Measurements from ENCODE around the gene TMEM92. TPM values are rescaled to one million over a fixed set of nuclear protein-coding genes. Genes with fewer than 3 reads are reported as not detected.
A peak's percentile ranks its signal among the peaks of the same experiment; 100 is the strongest.

The TMEM92 gene
- total and polyA plus RNA-seq, 2 donors from 2014 or later = 2.4 TPM; not detected in 1

DNA sequence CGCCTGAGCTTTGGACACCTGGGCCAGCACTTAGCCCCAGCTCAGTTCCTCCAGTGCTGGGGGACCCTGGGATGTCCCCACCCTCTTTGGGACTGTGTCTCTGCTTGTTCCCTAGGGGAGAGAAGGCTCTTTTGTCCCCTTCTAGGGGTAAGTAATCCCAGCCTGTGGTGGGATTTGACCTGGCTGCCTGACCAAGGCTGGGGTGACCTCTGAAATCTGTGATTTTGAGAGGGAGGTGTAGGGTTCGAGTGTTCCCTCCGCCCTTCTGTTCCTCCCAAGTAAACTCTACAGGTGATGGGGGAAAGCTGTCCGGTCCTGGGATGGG lies 593 bp downstream of the TMEM92 start:
- intact Hi-C loops (cut with DNase I) = no loop called here
- H3K9me3 ChIP-seq (ENCODE audit: control insufficient read depth in 2 of 3, insufficient read depth in 1 of 3, low read length in 3 of 3) = no peaks in the 10 kb centered on the region
- H3K9ac ChIP-seq (ENCODE audit: low read length in 3 of 3) = no peak overlapping the region
- no peak overlapping the region for H3K27ac ChIP-seq (ENCODE audit: low read depth in 2 of 2, low read length in 2 of 2)
- peaks cover 0 to 4% (median 0%) of the 10 kb centered on the region in 3 donors for H3K4me1 ChIP-seq (ENCODE audit: control insufficient read depth in 2 of 3, insufficient read depth in 2 of 3, low read depth in 1 of 3, low read length in 3 of 3)
- H3K27me3 ChIP-seq (ENCODE audit: control insufficient read depth, insufficient read depth, low read length) = no peaks in the 10 kb centered on the region
- H3K36me3 ChIP-seq (ENCODE audit: control insufficient read depth in 2 of 3, insufficient read depth in 3 of 3, low read length in 3 of 3) = no peaks in the 10 kb centered on the region
- no peak overlapping the region for H3K4me3 ChIP-seq (ENCODE audit: low read length in 3 of 3)
- TF ChIP-seq, protein P1, sequence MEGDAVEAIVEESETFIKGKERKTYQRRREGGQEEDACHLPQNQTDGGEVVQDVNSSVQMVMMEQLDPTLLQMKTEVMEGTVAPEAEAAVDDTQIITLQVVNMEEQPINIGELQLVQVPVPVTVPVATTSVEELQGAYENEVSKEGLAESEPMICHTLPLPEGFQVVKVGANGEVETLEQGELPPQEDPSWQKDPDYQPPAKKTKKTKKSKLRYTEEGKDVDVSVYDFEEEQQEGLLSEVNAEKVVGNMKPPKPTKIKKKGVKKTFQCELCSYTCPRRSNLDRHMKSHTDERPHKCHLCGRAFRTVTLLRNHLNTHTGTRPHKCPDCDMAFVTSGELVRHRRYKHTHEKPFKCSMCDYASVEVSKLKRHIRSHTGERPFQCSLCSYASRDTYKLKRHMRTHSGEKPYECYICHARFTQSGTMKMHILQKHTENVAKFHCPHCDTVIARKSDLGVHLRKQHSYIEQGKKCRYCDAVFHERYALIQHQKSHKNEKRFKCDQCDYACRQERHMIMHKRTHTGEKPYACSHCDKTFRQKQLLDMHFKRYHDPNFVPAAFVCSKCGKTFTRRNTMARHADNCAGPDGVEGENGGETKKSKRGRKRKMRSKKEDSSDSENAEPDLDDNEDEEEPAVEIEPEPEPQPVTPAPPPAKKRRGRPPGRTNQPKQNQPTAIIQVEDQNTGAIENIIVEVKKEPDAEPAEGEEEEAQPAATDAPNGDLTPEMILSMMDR (IDR thresholded peaks at IDR 0.05; ENCODE audit: borderline replicate concordance, extremely low read depth, insufficient read depth) = no peak
- FAIRE-seq (no peak), DNase-seq (no peak)

DNA sequence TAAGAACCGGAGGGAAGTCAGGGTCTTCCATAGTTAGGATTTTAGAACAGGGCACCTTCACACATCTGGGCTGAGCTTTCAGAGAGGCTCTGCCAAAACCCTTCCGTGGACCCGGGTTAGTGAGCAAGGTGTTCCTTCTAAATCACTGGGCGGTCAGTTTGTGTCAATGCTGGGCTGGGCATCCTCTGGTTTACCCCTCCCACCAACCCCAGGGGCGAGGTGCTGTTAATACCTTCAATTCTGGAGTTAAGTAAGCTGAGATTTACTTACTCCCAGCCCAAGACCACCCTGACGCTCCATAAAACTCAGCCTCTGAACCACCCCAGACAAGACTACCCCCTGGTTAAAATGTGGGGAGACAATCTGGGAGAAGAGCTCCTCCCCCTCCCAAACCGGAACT lies 1.0 kb downstream of the TMEM92 start:
- DNase-seq = peak in 1 of 5 donors; percentile 22
- intact Hi-C loops (cut with DNase I) = no loop called here
- no peak overlapping the region for H3K4me3 ChIP-seq (ENCODE audit: low read length in 3 of 3)
- FAIRE-seq = no peak
- H3K4me1 ChIP-seq (ENCODE audit: control insufficient read depth in 2 of 3, insufficient read depth in 2 of 3, low read depth in 1 of 3, low read length in 3 of 3) = peaks cover 0 to 4% (median 0%) of the 10 kb centered on the region in 3 donors
- no peak overlapping the region for H3K9ac ChIP-seq (ENCODE audit: low read length in 3 of 3)
- H3K9me3 ChIP-seq (ENCODE audit: control insufficient read depth in 2 of 3, insufficient read depth in 1 of 3, low read length in 3 of 3) = no peaks in the 10 kb centered on the region
- H3K27ac ChIP-seq (ENCODE audit: low read depth in 2 of 2, low read length in 2 of 2) = no peak overlapping the region
- TF ChIP-seq, protein P1 (IDR thresholded peaks at IDR 0.05; ENCODE audit: borderline replicate concordance, extremely low read depth, insufficient read depth) = no peak
- no peaks in the 10 kb centered on the region for H3K36me3 ChIP-seq (ENCODE audit: control insufficient read depth in 2 of 3, insufficient read depth in 3 of 3, low read length in 3 of 3)
- H3K27me3 ChIP-seq (ENCODE audit: control insufficient read depth, insufficient read depth, low read length) = no peaks in the 10 kb centered on the region

DNA sequence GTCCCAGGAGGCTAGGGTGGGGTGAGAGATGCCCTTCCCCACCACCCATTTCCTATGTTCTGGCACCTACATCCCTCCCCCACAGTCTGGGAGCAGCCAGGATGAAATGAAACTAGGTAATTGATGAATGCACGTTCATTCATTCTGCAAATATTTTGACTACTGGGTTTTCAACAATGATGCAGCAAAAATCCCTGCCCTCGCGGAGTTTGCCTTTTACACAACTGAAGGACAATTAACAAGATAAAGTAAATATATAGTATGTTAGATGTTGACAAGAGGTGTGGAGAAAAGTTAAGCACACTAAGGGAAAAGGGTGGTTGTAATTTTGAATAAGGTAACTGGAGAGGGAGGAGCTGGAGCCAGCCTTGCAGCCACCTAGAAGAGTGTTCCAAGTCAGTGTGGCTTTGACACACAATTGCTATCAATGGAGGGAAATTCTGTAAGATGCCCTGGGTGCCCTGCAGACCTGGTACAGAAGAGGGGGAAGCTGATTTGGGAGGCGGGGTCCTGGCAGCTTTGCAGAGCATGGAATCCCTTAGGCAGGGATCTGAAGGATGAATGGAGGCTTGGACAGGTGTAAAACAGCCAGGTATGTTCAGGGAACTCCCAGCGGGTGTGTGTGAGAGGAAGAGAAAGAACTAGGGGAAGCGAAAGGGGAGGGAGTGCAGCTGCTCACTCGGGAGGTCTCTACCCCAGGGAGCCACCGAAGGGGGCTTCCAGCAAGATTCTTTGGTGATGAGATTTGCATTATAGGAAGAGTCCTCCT lies 2.5 kb downstream of the TMEM92 start:
- no peaks in the 10 kb centered on the region for H3K27me3 ChIP-seq (ENCODE audit: control insufficient read depth, insufficient read depth, low read length)
- H3K27ac ChIP-seq (ENCODE audit: low read depth in 2 of 2, low read length in 2 of 2) = no peak overlapping the region
- H3K4me3 ChIP-seq (ENCODE audit: low read length in 3 of 3) = no peak overlapping the region
- H3K36me3 ChIP-seq (ENCODE audit: control insufficient read depth in 2 of 3, insufficient read depth in 3 of 3, low read length in 3 of 3) = no peaks in the 10 kb centered on the region
- H3K9me3 ChIP-seq (ENCODE audit: control insufficient read depth in 2 of 3, insufficient read depth in 1 of 3, low read length in 3 of 3) = no peaks in the 10 kb centered on the region
- peaks cover 0 to 4% (median 0%) of the 10 kb centered on the region in 3 donors for H3K4me1 ChIP-seq (ENCODE audit: control insufficient read depth in 2 of 3, insufficient read depth in 2 of 3, low read depth in 1 of 3, low read length in 3 of 3)
- DNase-seq = peak in 1 of 5 donors; percentile 6
- intact Hi-C loops (cut with DNase I) = no loop called here
- no peak overlapping the region for H3K9ac ChIP-seq (ENCODE audit: low read length in 3 of 3)
- FAIRE-seq = no peak
- TF ChIP-seq, protein P1 (IDR thresholded peaks at IDR 0.05; ENCODE audit: borderline replicate concordance, extremely low read depth, insufficient read depth) = no peak

Data from kidney (tissue), 14 donors.